Vagina (tissue), 2 donors: ENCODE measurements around the gene PSMD1.

ENCODE experiments used
- CTCF ChIP-seq, 3 experiments: fragments of 450-650 bp in 2 of 3; fragments of 200-600 bp in 1 of 3; sonication (generic) in 1 of 3; IDR thresholded peaks; one replicate each; pipeline ENCODE4 v1.5.1; 2017 to 2019; ENCODE audit warnings: antibody characterized with exemption in 3 of 3, mild to moderate bottlenecking in 2 of 3, moderate library complexity in 2 of 3
- POLR2A ChIP-seq, 2 donors: fragments of 450-650 bp; IDR thresholded peaks; one replicate each; pipeline ENCODE4 v1.6.1; 2017; ENCODE audit warnings: antibody characterized with exemption in 2 of 2, mild to moderate bottlenecking in 2 of 2, moderate library complexity in 2 of 2
- POLR2AphosphoS5 ChIP-seq, 2 donors: sonication (generic); formaldehyde crosslinking; IDR thresholded peaks; one replicate each; pipeline ENCODE4 v1.9.0; 2017; ENCODE audit warnings: antibody characterized with exemption in 2 of 2, mild to moderate bottlenecking in 2 of 2, low read depth in 1 of 2; ENCODE audit not compliant: insufficient read depth in 1 of 2

GRCh38 chr2:231169488-231169887 lies 112.8 kb downstream of the PSMD1 start:
- TF ChIP-seq CTCF (IDR thresholded peaks at IDR 0.05), result no peak
- no peak for TF ChIP-seq POLR2A (IDR thresholded peaks at IDR 0.05)
- TF ChIP-seq POLR2AphosphoS5 (IDR thresholded peaks at IDR 0.05; ENCODE audit: insufficient read depth in 1 of 2, low read depth in 1 of 2), result no peak
